AG04450 (cell line): ENCODE data around the gene BAG1. TPM values are rescaled to one million over a fixed set of nuclear protein-coding genes. Genes with fewer than 3 reads are reported as not detected.
A peak's percentile ranks its signal among the peaks of the same experiment; 100 is the strongest.

Experiments used
- CTCF ChIA-PET: fragments of 300-600, 350-600 bp; formaldehyde crosslinking; extraction: SDS; loops from one replicate; lab custom pipeline; 2022; ENCODE audit warnings: antibody characterized with exemption, inconsistent platforms; lab: Charles Lee
- POLR2A ChIA-PET: fragments of 350-600 bp; formaldehyde crosslinking; extraction: SDS; loops from one replicate; lab custom pipeline; 2021; ENCODE audit warnings: antibody characterized with exemption, inconsistent platforms; lab: Yijun Ruan, JAX
- DNase-seq: peaks from one replicate; pipeline ENCODE4 v3.0.0-alpha.2; 2011; ENCODE audit warnings: low read depth, low spot score
- H3K27ac ChIP-seq: one replicate; pipeline ENCODE4 v1.5.1; 2012; ENCODE audit warnings: low read depth, low read length, control low read depth
- H3K27me3 ChIP-seq: one replicate; pipeline ENCODE4 v1.6.0; 2012; ENCODE audit warnings: low read length; ENCODE audit not compliant: control insufficient read depth, insufficient read depth
- H3K4me3 ChIP-seq: 2 replicates; pipeline ENCODE4 v1.5.1; 2011; ENCODE audit warnings: mild to moderate bottlenecking, low read depth, low read length, control low read depth
- H3K9me3 ChIP-seq: 2 replicates; pipeline ENCODE4 v1.5.1; 2012; ENCODE audit warnings: low read length; ENCODE audit not compliant: control insufficient read depth, insufficient read depth
- CTCF ChIP-seq: IDR thresholded peaks from 2 replicates; pipeline ENCODE4 v1.5.1; 2011; ENCODE audit warnings: low read depth, low read length, control low read depth, inconsistent platforms
- polyA plus RNA-seq: library from polyadenylated mRNA; depleted of rRNA; stranded (reverse); fragments of >200 nt; gene quantifications from 2 replicates; pipeline ENCODE4 v1.2.3, GENCODE V29; 2011

Gene BAG1
- polyA plus RNA-seq, 1 experiment = 31.7 TPM

DNA sequence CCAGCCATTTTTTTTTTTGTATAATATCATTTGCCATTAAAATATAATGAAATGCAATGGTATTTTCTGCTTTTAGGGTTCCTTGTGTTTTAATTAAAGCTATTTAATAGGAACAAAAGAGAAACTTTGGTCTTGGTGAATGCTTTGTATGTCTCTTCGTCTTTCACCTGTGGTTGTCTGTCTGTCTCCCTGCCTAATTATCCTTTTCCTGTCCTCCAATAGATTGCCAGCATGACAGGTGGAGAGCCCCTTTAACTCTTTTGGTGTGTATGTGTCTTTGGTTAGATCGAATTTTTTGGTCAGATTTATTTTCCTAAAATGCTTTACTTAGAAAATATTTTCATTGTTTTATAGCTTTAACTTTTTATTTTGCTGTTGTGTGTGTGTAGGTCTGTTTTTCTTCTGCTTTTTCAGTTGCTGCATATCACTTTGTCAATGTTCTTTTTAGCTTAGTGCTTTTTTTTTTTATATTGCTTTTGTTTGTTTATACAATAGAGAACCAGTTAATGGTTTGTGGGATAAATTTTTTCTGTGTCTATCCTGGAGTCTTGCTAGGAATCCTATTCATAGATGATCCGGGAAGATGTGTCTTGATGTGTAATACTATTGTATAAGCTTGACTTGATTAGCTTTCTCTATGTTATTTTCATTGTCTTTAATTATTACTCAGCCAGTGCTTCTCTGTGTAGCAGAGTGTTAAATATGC lies 8.9 kb upstream of the BAG1 start:
- ChIA-PET CTCF (interaction anchor here (0.7 to 2.0 kb wide), 8 partner anchors 9 to 193 kb away, joined by 3 to 11 read pairs (median 4); partner anchors contain the start of genes BAG1 and CHMP5), POLR2A (interaction anchor here (0.6 to 1.1 kb wide), 4 partner anchors 9 to 229 kb away, joined by 3 to 4 read pairs (median 4); partner anchors contain the start of genes BAG1, CHMP5 and NFX1)
- Histone ChIP-seq H3K27ac (no peak overlapping the region), H3K4me3 (no peak overlapping the region), H3K27me3 (no peaks in the 10 kb centered on the region), H3K9me3 (no peaks in the 10 kb centered on the region)
- DNase-seq = no peak
- no peak for TF ChIP-seq CTCF

GRCh38 chr9:33272061-33272460 lies 7.6 kb upstream of the BAG1 start:
- no peaks in the 10 kb centered on the region for H3K9me3 ChIP-seq
- ChIA-PET CTCF (no interaction called here), POLR2A (no interaction called here)
- no peak overlapping the region for H3K4me3 ChIP-seq
- H3K27me3 ChIP-seq = no peaks in the 10 kb centered on the region
- DNase-seq = no peak
- no peak overlapping the region for H3K27ac ChIP-seq
- TF ChIP-seq CTCF = no peak

DNA sequence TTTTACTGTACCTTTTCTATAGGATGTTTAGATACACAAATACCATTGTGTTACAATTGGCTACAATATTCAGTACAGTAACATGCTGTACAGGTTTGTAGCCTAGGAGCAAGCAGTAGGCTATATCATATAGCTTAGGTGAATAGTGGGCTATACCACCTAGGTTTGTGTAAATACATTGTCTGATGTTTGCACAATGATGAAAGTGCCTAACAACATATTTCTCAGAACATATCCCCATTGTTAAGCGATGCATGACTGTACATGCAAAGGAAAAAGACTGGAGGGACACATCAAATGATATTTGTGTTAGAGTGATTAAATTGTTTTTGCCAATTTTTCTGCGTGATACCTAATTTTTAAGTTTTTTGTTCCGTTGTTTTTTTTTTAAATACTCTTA lies 5.6 kb upstream of the BAG1 start:
- TF ChIP-seq CTCF = no peak
- POLR2A ChIA-PET = no interaction called here
- Histone ChIP-seq H3K27me3 (no peaks in the 10 kb centered on the region), H3K4me3 (no peak overlapping the region), H3K27ac (no peak overlapping the region), H3K9me3 (no peaks in the 10 kb centered on the region)
- CTCF ChIA-PET = no interaction called here
- no peak for DNase-seq

- no peak for TF ChIP-seq CTCF
- CTCF ChIA-PET = no interaction called here
- POLR2A ChIA-PET = no interaction called here
- Histone ChIP-seq H3K9me3 (no peaks in the 10 kb centered on the region; the same call in 1 of the 2 replicates), H3K4me3 (no peak overlapping the region), H3K27me3 (no peaks in the 10 kb centered on the region), H3K27ac (no peak overlapping the region)
- DNase-seq = no peak
These were observed 2.8 kb upstream of the BAG1 start for GRCh38 chr9:33267151-33267767.

DNA sequence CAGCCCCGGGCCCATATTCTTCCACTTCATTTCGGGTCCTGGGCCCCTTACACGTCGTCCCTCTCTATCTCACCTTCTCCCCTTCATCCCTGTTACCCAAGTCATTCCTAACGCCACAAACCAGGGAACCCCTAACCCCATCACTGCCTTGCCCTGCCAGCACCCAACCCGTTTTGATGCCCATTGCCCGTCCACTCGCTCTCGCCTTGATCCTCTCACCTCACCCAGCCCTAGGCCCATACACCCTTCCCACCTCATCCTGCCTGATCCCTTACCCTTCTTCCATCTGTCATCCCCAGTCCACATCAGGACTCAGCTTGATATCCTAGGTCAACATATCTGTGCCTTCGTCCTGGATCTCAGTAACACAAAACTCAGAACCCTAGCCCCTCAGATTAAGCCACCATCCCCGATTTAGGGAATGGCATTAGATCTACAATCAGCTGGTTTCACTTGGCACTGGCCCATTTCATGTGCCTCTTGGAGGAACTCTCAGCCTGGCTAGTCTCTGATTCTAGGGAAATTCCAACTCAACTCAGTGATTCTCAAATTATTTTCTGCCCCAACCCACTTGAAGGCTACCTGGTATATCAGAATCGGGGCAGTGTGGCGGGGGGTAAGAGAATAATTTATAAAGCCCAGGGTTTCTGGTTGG lies 830 bp upstream of the BAG1 start:
- Histone ChIP-seq H3K4me3 (peak overlapping the region; percentile 100), H3K27me3 (no peaks in the 10 kb centered on the region), H3K9me3 (no peaks in the 10 kb centered on the region; the same call in 1 of the 2 replicates), H3K27ac (peak overlapping the region; percentile 68)
- TF ChIP-seq CTCF = no peak
- ChIA-PET POLR2A (no interaction called here), CTCF (interaction anchor here (1.1 kb wide), 1 partner anchor 188 kb away, joined by 3 read pairs; no protein-coding TSS in a partner anchor)
- no peak for DNase-seq
